HCT116 (cell line): ENCODE data around the gene EHD4. TPM values are rescaled to one million over a fixed set of nuclear protein-coding genes. Genes with fewer than 3 reads are reported as not detected.

Experiments
- ATAC-seq: fragments of 200-7000 bp; cut with Tn5 transposase; 2 replicates; pipeline ENCODE4 v1.9.1; 2020; ENCODE audit warnings: mild to moderate bottlenecking, moderate library complexity
- BruUV-seq: library from RNA; stranded (reverse); fragments of 400-500 nt; replicated peaks from 2 replicates; lab custom pipeline; 2021; lab: Mats Ljungman, UMichigan
- CTCF ChIA-PET: fragments of 300-600 bp; sonication (Branson Sonifier 250); formaldehyde crosslinking; loops from one replicate; lab custom pipeline; 2021; ENCODE audit warnings: antibody characterized with exemption; lab: Charles Lee
- POLR2A ChIA-PET: fragments of 300-600, 350-600 bp; sonication (Branson Sonifier 250); formaldehyde crosslinking; loops from one replicate; lab custom pipeline; 2021; ENCODE audit warnings: antibody characterized with exemption; lab: Charles Lee
- RAD21 ChIA-PET, 2 experiments: fragments of 300-600 bp; sonication (Branson Sonifier 250); formaldehyde crosslinking; loops; one replicate each; lab custom pipeline; 2023; ENCODE audit warnings: low total read pairs in 2 of 2; ENCODE audit not compliant: uncharacterized antibody in 2 of 2, unreplicated experiment in 2 of 2, low non-redundant PET in 1 of 2; lab: Charles Lee
- DNase-seq: peaks from one replicate; pipeline ENCODE4 v3.0.0-alpha.2; 2010; ENCODE audit warnings: low read depth, low spot score
- H2AFZ ChIP-seq: fragments of 200-600 bp; shearing (Covaris generic), sonication (generic); 2 replicates; pipeline ENCODE4 v1.6.1; 2017; ENCODE audit warnings: low read depth, mixed run types, mixed read lengths, antibody characterized with exemption, low read length; ENCODE audit not compliant: poor library complexity, severe bottlenecking
- H3K27ac ChIP-seq: 2 replicates; pipeline ENCODE4 v1.5.1; 2012; ENCODE audit warnings: low read depth, low read length
- H3K27me3 ChIP-seq: fragments of 200-600 bp; sonication (generic); 2 replicates; pipeline ENCODE4 v1.6.1; 2016; ENCODE audit warnings: mixed run types, low read length, mixed read lengths; ENCODE audit not compliant: insufficient read depth
- H3K36me3 ChIP-seq, 2 experiments: fragments of 200-500 bp in 1 of 2; fragments of 200-600 bp in 1 of 2; sonication (Bioruptor generic) in 1 of 2; sonication (generic) in 1 of 2; 2 replicates each; pipeline versions ENCODE4 v1.5.1 to v1.6.1; 2014 to 2016; ENCODE audit warnings: low read length in 2 of 2, inconsistent platforms in 1 of 2, mixed read lengths in 1 of 2, mixed run types in 1 of 2; ENCODE audit not compliant: insufficient read depth in 2 of 2, control insufficient read depth in 1 of 2
- H3K4me1 ChIP-seq, 2 experiments: fragments of 200-600 bp in 1 of 2; sonication (generic) in 1 of 2; 2 replicates each; pipeline versions ENCODE4 v1.5.1 to v1.6.1; 2012 to 2017; ENCODE audit warnings: low read length in 2 of 2, inconsistent platforms in 1 of 2, mild to moderate bottlenecking in 1 of 2, mixed read lengths in 1 of 2, mixed run types in 1 of 2, moderate library complexity in 1 of 2; ENCODE audit not compliant: insufficient read depth in 2 of 2, control insufficient read depth in 1 of 2
- H3K4me2 ChIP-seq: fragments of 200-600 bp; sonication (generic); 2 replicates; pipeline ENCODE4 v1.6.1; 2017; ENCODE audit warnings: mixed run types, low read length, mixed read lengths
- H3K4me3 ChIP-seq, 2 experiments: fragments of 200-600 bp in 1 of 2; sonication (generic) in 1 of 2; replicated peaks in 1 of 2; 2 replicates each; pipeline ENCODE4 v1.5.1; 2011 to 2016; ENCODE audit warnings: low read length in 2 of 2, control low read depth in 1 of 2, low read depth in 1 of 2, mild to moderate bottlenecking in 1 of 2, mixed read lengths in 1 of 2, mixed run types in 1 of 2
- H3K79me2 ChIP-seq: fragments of 200-600 bp; sonication (generic); 2 replicates; pipeline ENCODE4 v1.6.1; 2017; ENCODE audit warnings: mild to moderate bottlenecking, mixed run types, low read length, moderate library complexity, mixed read lengths; ENCODE audit not compliant: insufficient read depth
- H3K9ac ChIP-seq: fragments of 200-600 bp; sonication (generic); 2 replicates; pipeline ENCODE4 v1.6.1; 2016; ENCODE audit warnings: low read length, mixed read lengths
- H3K9me2 ChIP-seq: fragments of 200-600 bp; sonication (generic), shearing (Covaris generic); 2 replicates; pipeline ENCODE4 v1.6.1; 2017; ENCODE audit warnings: mixed run types, mild to moderate bottlenecking, moderate library complexity; ENCODE audit not compliant: insufficient read depth
- H3K9me3 ChIP-seq, 2 experiments: fragments of 200-500 bp in 1 of 2; fragments of 200-600 bp in 1 of 2; sonication (Bioruptor generic) in 1 of 2; sonication (generic) in 1 of 2; 2 replicates each; pipeline ENCODE4 v1.6.1; 2014 to 2017; ENCODE audit warnings: low read length in 2 of 2, mixed read lengths in 2 of 2, inconsistent platforms in 1 of 2, low read depth in 1 of 2, mild to moderate bottlenecking in 1 of 2, mixed run types in 1 of 2, moderate library complexity in 1 of 2; ENCODE audit not compliant: control insufficient read depth in 1 of 2, insufficient read depth in 1 of 2
- H4K20me1 ChIP-seq: fragments of 200-600 bp; sonication (generic), shearing (Covaris generic); 2 replicates; pipeline ENCODE4 v1.6.1; 2017; ENCODE audit warnings: mixed run types, mild to moderate bottlenecking, moderate library complexity; ENCODE audit not compliant: insufficient read depth
- EZH2 ChIP-seq: fragments of 200-600 bp; sonication (generic); IDR thresholded peaks from 2 replicates; pipeline ENCODE4 v1.6.1; 2017; ENCODE audit warnings: antibody characterized with exemption, mixed run types
- FOSL1 ChIP-seq: IDR thresholded peaks from 2 replicates; pipeline ENCODE4 v1.6.1; 2012; ENCODE audit warnings: low read depth
- POLR2AphosphoS5 ChIP-seq: IDR thresholded peaks from 2 replicates; pipeline ENCODE4 v1.6.1; 2011; ENCODE audit warnings: mild to moderate bottlenecking, low read depth, low read length, moderate library complexity
- SRF ChIP-seq: IDR thresholded peaks from 2 replicates; pipeline ENCODE4 v1.6.1; 2012; ENCODE audit warnings: low read depth
- TCF7L2 ChIP-seq: IDR thresholded peaks from 2 replicates; pipeline ENCODE4 v1.7.0; 2011; ENCODE audit warnings: borderline replicate concordance, inconsistent platforms; ENCODE audit not compliant: insufficient read depth, insufficient read length; ENCODE audit errors: extremely low read depth
- YY1 ChIP-seq: IDR thresholded peaks from 2 replicates; pipeline ENCODE4 v1.6.1; 2011; ENCODE audit warnings: low read length, low read depth, moderate library complexity, mild to moderate bottlenecking; ENCODE audit not compliant: insufficient replicate concordance; ENCODE audit errors: extremely low read depth
- intact Hi-C: fragments of 100-400 bp; cut with micrococcal nuclease; formaldehyde crosslinking; loops from 2 replicates; pipeline ENCODE4 v1.10.0; 2022
- total RNA-seq: library from RNA; stranded (reverse); gene quantifications from one replicate; pipeline ENCODE4 v1.2.1, GENCODE V29; 2021; ENCODE audit not compliant: unreplicated experiment
- TF ChIP-seq, protein P1 (sequence below): IDR thresholded peaks from 2 replicates; pipeline ENCODE4 v1.6.1; 2012

Gene EHD4
- total RNA-seq, 1 experiment from 2014 or later, result 28.0 TPM

- ATAC-seq (peak; percentile 53), DNase-seq (no peak)
- H3K9me2 ChIP-seq, result no peaks in the 10 kb centered on the region
- no peaks in the 10 kb centered on the region for H3K27me3 ChIP-seq
- peak within 1 kb of the TSS in 1 of 2 experiments; percentile 2; a peak in 1 of 4 replicates for H3K4me3 ChIP-seq
- BruUV-seq, result no TSS peak
- 0 out of 4 replicates have a peak, but pooled peaks cover 0 to 3% of the 10 kb centered on the region in 2 experiments for H3K36me3 ChIP-seq
- H3K79me2 ChIP-seq, result no peaks in the 10 kb centered on the region
- ChIA-PET CTCF (interaction anchor here (0.9 to 2.5 kb wide), 4 partner anchors 11 to 119 kb away, joined by 3 to 20 read pairs (median 4); partner anchors contain the start of gene MAPKBP1), POLR2A (interaction anchor here (1.0 kb wide), 1 partner anchor 120 kb away, joined by 3 read pairs; no protein-coding TSS in a partner anchor), RAD21 (no interaction called here)
- H3K4me1 ChIP-seq, result peaks cover 27 to 30% of the 10 kb centered on the region in 2 experiments
- no peaks in the 10 kb centered on the region for H4K20me1 ChIP-seq
- H3K27ac ChIP-seq, result peak within 1 kb of the TSS; percentile 33; the same call in 1 of the 2 replicates
- peak within 1 kb of the TSS; percentile 33 for H3K9ac ChIP-seq
- TF ChIP-seq TCF7L2 (no peak), YY1 (no peak), SRF (no peak), POLR2AphosphoS5 (no peak), EZH2 (no peak), FOSL1 (no peak)
- TF ChIP-seq, protein P1, sequence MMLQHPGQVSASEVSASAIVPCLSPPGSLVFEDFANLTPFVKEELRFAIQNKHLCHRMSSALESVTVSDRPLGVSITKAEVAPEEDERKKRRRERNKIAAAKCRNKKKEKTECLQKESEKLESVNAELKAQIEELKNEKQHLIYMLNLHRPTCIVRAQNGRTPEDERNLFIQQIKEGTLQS, result no peak
- intact Hi-C loops, result no loop called here
- H3K9me3 ChIP-seq, result no peaks in the 10 kb centered on the region
- H3K4me2 ChIP-seq, result peak within 1 kb of the TSS; percentile 64
- H2AFZ ChIP-seq, result no peak within 1 kb of the TSS
These were observed 78.7 kb downstream of the EHD4 start, which contains the start of gene SPTBN5 for GRCh38 chr15:41893422-41894250. Gene SPTBN5, minus strand, starts transcription at chr15:41894053. Its CDS starts 556 bp downstream, at chr15:41893497.
